HEK293 (cell line): ENCODE data around the gene NKAIN4.
A peak's percentile ranks its signal among the peaks of the same experiment; 100 is the strongest.

Experiments used
- CTCF ChIA-PET: fragments of 350-600 bp; formaldehyde crosslinking; extraction: SDS; loops from one replicate; lab custom pipeline; 2021; ENCODE audit warnings: antibody characterized with exemption; lab: Yijun Ruan, JAX
- POLR2A ChIA-PET: fragments of 300-600 bp; formaldehyde crosslinking; extraction: SDS; loops from one replicate; lab custom pipeline; 2020; ENCODE audit warnings: antibody characterized with exemption, inconsistent platforms; lab: Yijun Ruan, JAX
- H3K27ac ChIP-seq: fragments of 200-500 bp; sonication (Bioruptor generic); 2 replicates; pipeline ENCODE4 v1.5.1; 2014; ENCODE audit warnings: low read depth, low read length, control low read depth, inconsistent platforms; ENCODE audit errors: extremely low read depth
- H3K36me3 ChIP-seq, 2 experiments: fragments of 200-500 bp in 1 of 2; sonication (Bioruptor generic) in 1 of 2; 1 replicate in 1 of 2; 2 replicates in 1 of 2; pipeline ENCODE4 v1.5.1; 2014 to 2017; ENCODE audit warnings: inconsistent platforms in 2 of 2, low read length in 2 of 2; ENCODE audit not compliant: control insufficient read depth in 2 of 2, insufficient read depth in 1 of 2
- H3K4me1 ChIP-seq: fragments of 200-500 bp; sonication (Bioruptor generic); 2 replicates; pipeline ENCODE4 v1.5.1; 2014; ENCODE audit warnings: mild to moderate bottlenecking, low read length, inconsistent platforms; ENCODE audit not compliant: control insufficient read depth, insufficient read depth
- H3K4me3 ChIP-seq: 2 replicates; pipeline ENCODE4 v1.5.1; 2011; ENCODE audit warnings: low read depth, mild to moderate bottlenecking, control low read depth, low read length, moderate library complexity
- H3K9me3 ChIP-seq: fragments of 200-500 bp; sonication (Bioruptor generic); 2 replicates; pipeline ENCODE4 v1.5.1; 2014; ENCODE audit warnings: low read depth, low read length, inconsistent platforms; ENCODE audit not compliant: control insufficient read depth, insufficient read depth
- BCL11B ChIP-seq: fragments of 450-650 bp; formaldehyde crosslinking; IDR thresholded peaks from 2 replicates; pipeline ENCODE4 v1.5.1; 2016; ENCODE audit warnings: low read depth, missing biosample characterization, missing genetic modification characterization
- GLI4 ChIP-seq: fragments of 450-650 bp; formaldehyde crosslinking; IDR thresholded peaks from 2 replicates; pipeline ENCODE4 v1.5.1; 2016; ENCODE audit warnings: missing biosample characterization, missing genetic modification characterization
- GLIS1 ChIP-seq: fragments of 450-650 bp; formaldehyde crosslinking; IDR thresholded peaks from 2 replicates; pipeline ENCODE4 v1.5.1; 2016; ENCODE audit warnings: missing biosample characterization, missing genetic modification characterization
- HIC1 ChIP-seq: fragments of 450-650 bp; formaldehyde crosslinking; IDR thresholded peaks from 2 replicates; pipeline ENCODE4 v1.5.1; 2016; ENCODE audit warnings: missing biosample characterization, missing genetic modification characterization
- HOXD13 ChIP-seq: sonication (generic); formaldehyde crosslinking; IDR thresholded peaks from 2 replicates; pipeline ENCODE4 v1.8.0; 2022; ENCODE audit warnings: missing genetic modification reagents, borderline replicate concordance
- KLF1 ChIP-seq: fragments of 450-650 bp; formaldehyde crosslinking; IDR thresholded peaks from 2 replicates; pipeline ENCODE4 v1.5.1; 2016; ENCODE audit warnings: missing biosample characterization, missing genetic modification characterization
- OSR2 ChIP-seq: fragments of 450-650 bp; formaldehyde crosslinking; IDR thresholded peaks from 2 replicates; pipeline ENCODE4 v1.5.1; 2016; ENCODE audit warnings: missing biosample characterization, missing genetic modification characterization
- SP2 ChIP-seq: fragments of 450-650 bp; formaldehyde crosslinking; IDR thresholded peaks from 2 replicates; pipeline ENCODE4 v1.5.1; 2016; ENCODE audit warnings: missing biosample characterization, missing genetic modification characterization
- WT1 ChIP-seq: fragments of 450-650 bp; formaldehyde crosslinking; IDR thresholded peaks from 2 replicates; pipeline ENCODE4 v1.5.1; 2016; ENCODE audit warnings: missing biosample characterization, missing genetic modification characterization
- ZFP37 ChIP-seq: fragments of 450-650 bp; formaldehyde crosslinking; IDR thresholded peaks from 2 replicates; pipeline ENCODE4 v1.5.1; 2016; ENCODE audit warnings: missing biosample characterization, missing genetic modification characterization
- ZNF132 ChIP-seq: fragments of 450-650 bp; formaldehyde crosslinking; IDR thresholded peaks from 2 replicates; pipeline ENCODE4 v1.5.1; 2017; ENCODE audit warnings: missing biosample characterization, missing genetic modification characterization, borderline replicate concordance
- ZNF184 ChIP-seq: fragments of 450-650 bp; IDR thresholded peaks from 2 replicates; pipeline ENCODE4 v1.5.1; 2018; ENCODE audit warnings: missing biosample characterization, mild to moderate bottlenecking, missing genetic modification characterization
- ZNF211 ChIP-seq: fragments of 450-650 bp; formaldehyde crosslinking; IDR thresholded peaks from 2 replicates; pipeline ENCODE4 v1.5.1; 2016; ENCODE audit warnings: low read depth, missing biosample characterization, missing genetic modification characterization
- ZNF23 ChIP-seq: fragments of 450-650 bp; formaldehyde crosslinking; IDR thresholded peaks from 2 replicates; pipeline ENCODE4 v1.5.1; 2016; ENCODE audit warnings: missing biosample characterization, missing genetic modification characterization, borderline replicate concordance
- ZNF335 ChIP-seq: fragments of 450-650 bp; formaldehyde crosslinking; conservative IDR thresholded peaks from 2 replicates; pipeline ENCODE4 v1.5.1; 2016; ENCODE audit warnings: missing biosample characterization, missing genetic modification characterization
- ZNF350 ChIP-seq: fragments of 450-650 bp; formaldehyde crosslinking; IDR thresholded peaks from 2 replicates; pipeline ENCODE4 v1.5.0; 2017; ENCODE audit warnings: missing biosample characterization, mild to moderate bottlenecking, missing genetic modification characterization
- ZNF37A ChIP-seq: fragments of 450-650 bp; IDR thresholded peaks from 2 replicates; pipeline ENCODE4 v1.5.1; 2018; ENCODE audit warnings: missing biosample characterization, missing genetic modification characterization
- ZNF426 ChIP-seq: fragments of 450-650 bp; formaldehyde crosslinking; IDR thresholded peaks from 2 replicates; pipeline ENCODE4 v1.5.1; 2017; ENCODE audit warnings: missing biosample characterization, missing genetic modification characterization, mild to moderate bottlenecking, inconsistent platforms, moderate library complexity
- ZNF449 ChIP-seq: fragments of 450-650 bp; formaldehyde crosslinking; IDR thresholded peaks from 2 replicates; pipeline ENCODE4 v1.5.1; 2017; ENCODE audit warnings: missing biosample characterization, mild to moderate bottlenecking, missing genetic modification characterization, moderate library complexity
- ZNF501 ChIP-seq: fragments of 450-650 bp; formaldehyde crosslinking; IDR thresholded peaks from 2 replicates; pipeline ENCODE4 v1.5.1; 2016; ENCODE audit warnings: missing biosample characterization, missing genetic modification characterization
- ZNF555 ChIP-seq: fragments of 450-650 bp; formaldehyde crosslinking; conservative IDR thresholded peaks from 2 replicates; pipeline ENCODE4 v1.5.1; 2017; ENCODE audit warnings: missing biosample characterization, mild to moderate bottlenecking, missing genetic modification characterization, inconsistent platforms
- ZNF571 ChIP-seq: fragments of 450-650 bp; formaldehyde crosslinking; IDR thresholded peaks from 2 replicates; pipeline ENCODE4 v1.5.0; 2017; ENCODE audit warnings: missing biosample characterization, missing genetic modification characterization
- ZNF670 ChIP-seq: fragments of 450-650 bp; formaldehyde crosslinking; IDR thresholded peaks from 2 replicates; pipeline ENCODE4 v1.5.1; 2016; ENCODE audit warnings: missing biosample characterization, missing genetic modification characterization, low read depth
- ZNF792 ChIP-seq: fragments of 450-650 bp; formaldehyde crosslinking; IDR thresholded peaks from 2 replicates; pipeline ENCODE4 v1.5.1; 2016; ENCODE audit warnings: missing biosample characterization, missing genetic modification characterization
- ZSCAN30 ChIP-seq: fragments of 450-650 bp; IDR thresholded peaks from 2 replicates; pipeline ENCODE4 v1.5.1; 2018; ENCODE audit warnings: missing biosample characterization, mild to moderate bottlenecking, missing genetic modification characterization, moderate library complexity
- TF ChIP-seq, protein P1 (sequence below): fragments of 450-650 bp; formaldehyde crosslinking; IDR thresholded peaks from 2 replicates; pipeline ENCODE4 v1.5.1; 2017; ENCODE audit warnings: missing biosample characterization, missing genetic modification characterization
- TF ChIP-seq, protein P2 (sequence below): fragments of 450-650 bp; formaldehyde crosslinking; IDR thresholded peaks from 2 replicates; pipeline ENCODE4 v1.5.1; 2016; ENCODE audit warnings: missing biosample characterization, missing genetic modification characterization
- TF ChIP-seq, protein P3 (sequence below): fragments of 450-650 bp; formaldehyde crosslinking; IDR thresholded peaks from 2 replicates; pipeline ENCODE4 v1.5.1; 2017; ENCODE audit warnings: missing biosample characterization, missing genetic modification characterization
- TF ChIP-seq, protein P4 (sequence below): fragments of 450-650 bp; formaldehyde crosslinking; optimal IDR thresholded peaks from 2 replicates; pipeline ENCODE3; 2016; ENCODE audit warnings: missing biosample characterization, mild to moderate bottlenecking, missing genetic modification characterization

The NKAIN4 gene

GRCh38 chr20:63216041-63216848, 38.0 kb downstream of the NKAIN4 start, which contains the start of gene YTHDF1:
TSS of gene YTHDF1 (minus strand) at chr20:63216131. CDS start at chr20:63215892, 239 bp downstream.
- CTCF ChIA-PET, result interaction anchor here (0.5 to 2.5 kb wide), 5 partner anchors 8 to 243 kb away, joined by 4 to 42 read pairs (median 5); no protein-coding TSS in a partner anchor
- H3K4me1 ChIP-seq, result no peaks in the 10 kb centered on the region; the same call in 1 of the 2 replicates
- POLR2A ChIA-PET, result interaction anchor here (0.7 to 2.4 kb wide), 2 partner anchors 9 to 57 kb away, joined by 4 to 22 read pairs; partner anchors contain the start of gene ARFGAP1
- peaks cover 8 to 39% of the 10 kb centered on the region in 2 experiments for H3K36me3 ChIP-seq
- peak within 1 kb of the TSS; percentile 73 for H3K4me3 ChIP-seq
- no peaks in the 10 kb centered on the region for H3K9me3 ChIP-seq
- peak within 1 kb of the TSS; percentile 89 for H3K27ac ChIP-seq
- no peak for TF ChIP-seq ZNF211 (tag by site-specific recombination)
- TF ChIP-seq, protein P1, sequence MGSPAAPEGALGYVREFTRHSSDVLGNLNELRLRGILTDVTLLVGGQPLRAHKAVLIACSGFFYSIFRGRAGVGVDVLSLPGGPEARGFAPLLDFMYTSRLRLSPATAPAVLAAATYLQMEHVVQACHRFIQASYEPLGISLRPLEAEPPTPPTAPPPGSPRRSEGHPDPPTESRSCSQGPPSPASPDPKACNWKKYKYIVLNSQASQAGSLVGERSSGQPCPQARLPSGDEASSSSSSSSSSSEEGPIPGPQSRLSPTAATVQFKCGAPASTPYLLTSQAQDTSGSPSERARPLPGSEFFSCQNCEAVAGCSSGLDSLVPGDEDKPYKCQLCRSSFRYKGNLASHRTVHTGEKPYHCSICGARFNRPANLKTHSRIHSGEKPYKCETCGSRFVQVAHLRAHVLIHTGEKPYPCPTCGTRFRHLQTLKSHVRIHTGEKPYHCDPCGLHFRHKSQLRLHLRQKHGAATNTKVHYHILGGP (tag by site-specific recombination), result no peak
- TF ChIP-seq BCL11B (tag by site-specific recombination), result peak; percentile 59; the same call in 1 of the 2 replicates
- TF ChIP-seq ZNF23, result no peak
- TF ChIP-seq, protein P2, sequence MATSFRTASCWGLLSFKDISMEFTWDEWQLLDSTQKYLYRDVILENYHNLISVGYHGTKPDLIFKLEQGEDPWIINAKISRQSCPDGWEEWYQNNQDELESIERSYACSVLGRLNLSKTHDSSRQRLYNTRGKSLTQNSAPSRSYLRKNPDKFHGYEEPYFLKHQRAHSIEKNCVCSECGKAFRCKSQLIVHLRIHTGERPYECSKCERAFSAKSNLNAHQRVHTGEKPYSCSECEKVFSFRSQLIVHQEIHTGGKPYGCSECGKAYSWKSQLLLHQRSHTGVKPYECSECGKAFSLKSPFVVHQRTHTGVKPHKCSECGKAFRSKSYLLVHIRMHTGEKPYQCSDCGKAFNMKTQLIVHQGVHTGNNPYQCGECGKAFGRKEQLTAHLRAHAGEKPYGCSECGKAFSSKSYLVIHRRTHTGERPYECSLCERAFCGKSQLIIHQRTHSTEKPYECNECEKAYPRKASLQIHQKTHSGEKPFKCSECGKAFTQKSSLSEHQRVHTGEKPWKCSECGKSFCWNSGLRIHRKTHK (tag by site-specific recombination), result no peak
- TF ChIP-seq ZNF335 (tag by site-specific recombination), result peak; percentile 82
- peak; percentile 55; the same call in 1 of the 2 replicates for TF ChIP-seq OSR2 (tag by site-specific recombination)
- no peak for TF ChIP-seq HOXD13 (CRISPR knock-in tag)
- TF ChIP-seq KLF1 (tag by site-specific recombination), result peak; percentile 92
- peak; percentile 46; the same call in 1 of the 2 replicates for TF ChIP-seq ZNF501 (tag by site-specific recombination)
- TF ChIP-seq ZNF670 (tag by site-specific recombination), result no peak
- TF ChIP-seq ZNF571 (tag by site-specific recombination), result no peak
- TF ChIP-seq ZNF37A (tag by site-specific recombination), result no peak
- no peak for TF ChIP-seq ZNF132
- no peak for TF ChIP-seq ZNF184
- TF ChIP-seq ZNF426 (tag by site-specific recombination), result no peak
- TF ChIP-seq ZNF449 (tag by site-specific recombination), result peak; percentile 53; the same call in 1 of the 2 replicates
- peak; percentile 77 for TF ChIP-seq SP2
- TF ChIP-seq HIC1 (tag by site-specific recombination), result peak; percentile 70
- peak; percentile 45; the same call in 1 of the 2 replicates for TF ChIP-seq ZFP37 (tag by site-specific recombination)
- TF ChIP-seq ZNF555, result no peak
- TF ChIP-seq GLIS1 (tag by site-specific recombination), result peak; percentile 35; the same call in 1 of the 2 replicates
- TF ChIP-seq WT1 (tag by site-specific recombination), result no peak
- TF ChIP-seq GLI4, result no peak
- no peak for TF ChIP-seq ZNF350 (tag by site-specific recombination)
- TF ChIP-seq, protein P3, sequence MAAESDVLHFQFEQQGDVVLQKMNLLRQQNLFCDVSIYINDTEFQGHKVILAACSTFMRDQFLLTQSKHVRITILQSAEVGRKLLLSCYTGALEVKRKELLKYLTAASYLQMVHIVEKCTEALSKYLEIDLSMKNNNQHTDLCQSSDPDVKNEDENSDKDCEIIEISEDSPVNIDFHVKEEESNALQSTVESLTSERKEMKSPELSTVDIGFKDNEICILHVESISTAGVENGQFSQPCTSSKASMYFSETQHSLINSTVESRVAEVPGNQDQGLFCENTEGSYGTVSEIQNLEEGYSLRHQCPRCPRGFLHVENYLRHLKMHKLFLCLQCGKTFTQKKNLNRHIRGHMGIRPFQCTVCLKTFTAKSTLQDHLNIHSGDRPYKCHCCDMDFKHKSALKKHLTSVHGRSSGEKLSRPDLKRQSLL, result no peak
- peak; percentile 57; the same call in 1 of the 2 replicates for TF ChIP-seq ZSCAN30
- TF ChIP-seq, protein P4, sequence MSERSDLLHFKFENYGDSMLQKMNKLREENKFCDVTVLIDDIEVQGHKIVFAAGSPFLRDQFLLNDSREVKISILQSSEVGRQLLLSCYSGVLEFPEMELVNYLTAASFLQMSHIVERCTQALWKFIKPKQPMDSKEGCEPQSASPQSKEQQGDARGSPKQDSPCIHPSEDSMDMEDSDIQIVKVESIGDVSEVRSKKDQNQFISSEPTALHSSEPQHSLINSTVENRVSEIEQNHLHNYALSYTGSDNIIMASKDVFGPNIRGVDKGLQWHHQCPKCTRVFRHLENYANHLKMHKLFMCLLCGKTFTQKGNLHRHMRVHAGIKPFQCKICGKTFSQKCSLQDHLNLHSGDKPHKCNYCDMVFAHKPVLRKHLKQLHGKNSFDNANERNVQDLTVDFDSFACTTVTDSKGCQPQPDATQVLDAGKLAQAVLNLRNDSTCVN (tag by site-specific recombination), result peak; percentile 90
- no peak for TF ChIP-seq ZNF792
